Suprapubic skin (tissue), 4 donors: Measurements from ENCODE around the gene CHMP3.

Experiments
- CTCF ChIP-seq, 2 donors: fragments of 200-600 bp in 1 of 2; fragments of 450-650 bp in 1 of 2; sonication (generic) in 1 of 2; IDR thresholded peaks; one replicate each; pipeline ENCODE4 v1.5.1; 2016 to 2019; ENCODE audit warnings: antibody characterized with exemption in 2 of 2, mild to moderate bottlenecking in 1 of 2, moderate library complexity in 1 of 2
- EP300 ChIP-seq: sonication (generic); formaldehyde crosslinking; IDR thresholded peaks from one replicate; pipeline ENCODE4 v1.6.1; 2017; ENCODE audit warnings: antibody characterized with exemption
- POLR2A ChIP-seq, 2 donors: fragments of 450-650 bp; IDR thresholded peaks; one replicate each; pipeline ENCODE4 v1.6.1; 2017; ENCODE audit warnings: antibody characterized with exemption in 2 of 2, mild to moderate bottlenecking in 2 of 2, moderate library complexity in 2 of 2
- POLR2AphosphoS5 ChIP-seq, 3 donors: sonication (generic); formaldehyde crosslinking; IDR thresholded peaks; one replicate each; pipeline ENCODE4 v1.6.1; 2017; ENCODE audit warnings: antibody characterized with exemption in 3 of 3

- no peak for TF ChIP-seq CTCF (IDR thresholded peaks at IDR 0.05)
- no peak for TF ChIP-seq POLR2A (IDR thresholded peaks at IDR 0.05)
- no peak for TF ChIP-seq EP300
- no peak for TF ChIP-seq POLR2AphosphoS5 (IDR thresholded peaks at IDR 0.05)
Observed at GRCh38 chr2:86490245-86490644, 73.0 kb downstream of the CHMP3 start.
